ENCODE measurements around the gene PTEN.

The PTEN gene

DNA sequence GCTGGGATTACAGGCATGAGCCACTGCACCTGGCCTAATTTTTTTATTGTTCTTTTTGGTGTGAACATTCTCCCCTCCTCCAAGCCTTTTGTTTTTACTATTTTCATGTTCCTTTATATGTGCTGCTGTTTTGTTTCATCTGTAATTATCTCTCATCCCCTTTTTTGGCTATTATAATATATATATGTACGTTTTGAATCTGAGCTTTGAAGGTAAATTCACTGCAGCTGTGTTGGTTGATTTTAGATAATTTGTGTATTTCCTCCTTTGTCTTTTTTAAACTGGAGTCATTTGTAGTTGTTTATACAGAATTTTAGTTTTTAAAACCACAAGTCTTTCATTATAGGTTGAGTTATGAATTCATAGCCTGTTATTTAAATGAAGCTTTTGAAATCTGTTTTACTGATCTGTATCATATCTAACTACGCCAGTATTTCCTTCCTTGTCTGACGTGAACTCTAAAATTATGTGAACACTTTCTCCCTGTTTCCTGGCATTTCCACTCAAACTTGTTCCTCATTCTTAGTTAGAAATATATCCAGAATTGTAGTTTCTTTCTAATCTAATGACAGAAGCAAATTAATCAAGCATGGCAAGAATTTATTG lies 54.9 kb downstream of the PTEN start:
- no peak for DNase-seq (ENCODE audit: low read depth in 2 of 2)

DNA sequence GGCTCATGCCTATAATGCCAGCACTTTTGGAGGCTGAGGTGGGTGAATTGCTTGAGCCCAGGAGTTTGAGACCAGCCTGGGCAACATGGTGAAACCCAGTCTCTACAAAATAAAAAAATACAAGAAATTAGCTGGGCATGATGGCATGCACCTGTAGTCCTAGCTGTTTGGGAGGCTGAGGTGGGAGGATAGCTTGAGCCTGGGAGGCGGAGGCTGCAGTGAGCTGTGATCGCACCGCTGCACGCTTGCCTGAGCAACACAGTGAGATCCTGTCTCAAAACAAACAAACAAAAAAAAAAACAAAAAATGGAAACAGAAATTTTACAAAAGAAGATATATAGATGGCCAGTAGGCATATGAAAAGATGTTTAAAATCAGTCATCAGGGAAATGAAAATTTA lies 57.1 kb downstream of the PTEN start:
- DNase-seq (ENCODE audit: low read depth in 2 of 2) = no peak

- DNase-seq (ENCODE audit: low read depth in 2 of 2) = no peak
Observed at GRCh38 chr10:87921931-87922688, 58.7 kb downstream of the PTEN start.

DNA sequence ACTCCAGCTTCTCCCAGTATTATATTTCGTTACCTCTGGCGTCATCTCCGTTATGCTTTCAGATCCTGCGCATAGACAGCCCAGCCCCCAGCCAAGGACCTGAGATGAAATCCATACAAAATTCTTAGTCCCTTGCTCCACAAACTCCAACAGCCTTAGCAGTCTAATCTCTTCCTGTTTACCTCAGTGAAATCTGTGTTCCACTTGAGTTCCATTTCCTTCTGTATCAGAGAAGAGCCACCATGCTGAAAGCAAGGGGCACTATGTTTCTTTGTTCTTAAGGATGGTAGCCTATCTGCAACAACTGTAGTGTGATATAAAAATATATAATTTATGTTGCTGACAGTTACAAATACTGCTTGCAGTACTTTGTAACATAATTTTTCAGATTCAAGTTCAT lies 59.8 kb downstream of the PTEN start:
- no peak for DNase-seq (ENCODE audit: low read depth in 2 of 2)

- DNase-seq (ENCODE audit: low read depth in 2 of 2) = no peak
Observed at GRCh38 chr10:87925570-87925969, 62.1 kb downstream of the PTEN start.

DNA sequence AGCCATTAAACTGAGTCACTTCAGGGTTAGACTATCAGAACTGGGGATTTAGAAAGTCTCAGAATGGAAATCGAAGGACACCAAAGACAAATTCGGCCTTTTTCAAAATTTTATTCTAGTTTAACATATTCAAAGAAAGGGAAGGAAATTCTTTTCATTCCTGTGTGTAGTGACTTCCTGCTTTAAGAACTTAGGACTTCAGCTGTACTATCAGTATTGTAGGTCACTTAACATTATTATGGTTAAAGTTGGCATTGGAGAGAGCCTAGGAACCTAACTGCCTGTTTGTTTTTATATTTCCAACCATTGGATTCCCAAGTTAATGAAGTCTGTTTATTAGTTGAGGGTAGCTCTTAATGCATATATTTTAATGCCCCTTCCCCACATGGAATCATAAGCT lies 63.7 kb downstream of the PTEN start:
- no peak for DNase-seq (ENCODE audit: low read depth in 2 of 2)

DNA sequence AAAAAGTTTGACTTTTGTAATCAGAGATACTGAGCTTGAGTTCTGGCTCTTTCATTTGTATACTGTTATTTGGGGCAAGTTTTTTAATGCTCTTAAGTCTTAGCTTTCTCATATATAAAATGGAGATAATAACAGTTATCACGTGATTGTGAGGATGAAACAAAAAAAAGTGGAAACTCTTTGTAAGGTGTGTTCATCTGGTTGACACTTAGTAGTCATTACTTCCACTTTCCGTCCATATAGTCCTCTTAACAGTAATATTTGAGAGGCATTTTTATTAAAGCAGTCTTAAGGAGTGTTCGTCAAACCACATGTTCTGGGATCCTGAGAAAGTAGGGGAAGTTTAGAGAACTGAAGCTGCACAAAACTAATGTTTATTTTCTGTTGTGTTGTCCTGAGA lies 65.6 kb downstream of the PTEN start:
- no peak for DNase-seq (ENCODE audit: low read depth in 2 of 2)

GRCh38 chr10:87930141-87930540 lies 66.7 kb downstream of the PTEN start:
- DNase-seq (ENCODE audit: low read depth in 2 of 2) = no peak

GRCh38 chr10:87930934-87931835 lies 67.8 kb downstream of the PTEN start:
- DNase-seq (ENCODE audit: low read depth in 2 of 2) = no peak

DNA sequence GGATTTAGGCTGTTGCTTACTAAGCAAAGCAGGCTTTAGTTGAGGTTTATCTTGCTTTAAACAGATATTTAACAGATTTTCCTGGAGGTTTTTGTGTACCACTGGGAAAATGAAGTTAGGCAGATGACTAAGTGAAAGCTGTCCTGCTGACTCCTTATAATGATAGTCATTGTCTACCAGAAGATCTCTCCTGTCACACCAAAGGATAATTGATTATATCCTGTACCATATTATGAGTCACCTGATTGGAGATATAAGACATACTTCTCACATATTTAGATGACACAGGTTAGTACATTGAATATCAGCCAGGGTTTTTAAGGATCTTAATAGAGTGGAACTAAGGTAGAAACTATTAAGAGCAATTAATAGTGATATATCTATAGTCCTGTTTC lies 68.4 kb downstream of the PTEN start:
- DNase-seq (ENCODE audit: low read depth in 2 of 2) = no peak

DNA sequence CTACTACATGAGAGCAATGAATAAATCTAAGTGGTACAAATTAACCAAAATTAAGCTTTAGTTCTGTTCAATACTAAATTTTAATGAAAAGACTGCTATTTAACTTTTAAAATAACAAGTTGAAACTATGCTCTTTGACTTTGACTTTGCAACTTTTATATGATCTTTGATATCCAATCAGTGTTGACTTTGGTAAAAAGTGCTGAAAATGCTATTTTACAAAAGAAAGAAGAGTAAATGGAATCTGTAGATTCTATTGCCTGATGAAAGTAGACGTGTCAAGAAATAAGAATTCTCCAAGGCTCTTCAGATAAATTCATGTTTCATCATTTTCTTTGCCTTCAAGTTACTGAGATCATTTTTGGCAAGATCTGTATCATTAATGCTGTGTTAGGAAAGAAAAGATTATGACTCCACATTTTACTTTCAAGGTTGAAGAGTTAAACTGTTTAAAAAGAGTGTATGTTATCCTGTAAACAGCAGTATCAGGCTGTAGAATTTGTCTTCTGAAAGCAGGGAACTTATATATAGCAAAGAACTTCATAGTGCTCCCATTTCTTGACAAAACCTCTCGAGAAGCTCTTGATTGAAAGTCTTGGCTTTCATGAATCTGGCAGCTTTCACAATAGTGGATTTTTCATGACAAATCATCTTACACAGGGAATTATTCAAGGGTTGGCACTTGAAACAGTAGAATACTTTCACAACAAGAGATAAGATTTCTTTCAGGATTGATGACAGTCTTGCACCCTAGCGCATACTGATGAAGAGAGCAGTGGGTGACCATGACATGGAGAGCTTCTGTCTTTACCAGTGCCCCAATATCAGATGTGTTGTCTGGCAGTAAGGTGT lies 72.1 kb downstream of the PTEN start:
- no peak for DNase-seq (ENCODE audit: low read depth in 2 of 2)

DNA sequence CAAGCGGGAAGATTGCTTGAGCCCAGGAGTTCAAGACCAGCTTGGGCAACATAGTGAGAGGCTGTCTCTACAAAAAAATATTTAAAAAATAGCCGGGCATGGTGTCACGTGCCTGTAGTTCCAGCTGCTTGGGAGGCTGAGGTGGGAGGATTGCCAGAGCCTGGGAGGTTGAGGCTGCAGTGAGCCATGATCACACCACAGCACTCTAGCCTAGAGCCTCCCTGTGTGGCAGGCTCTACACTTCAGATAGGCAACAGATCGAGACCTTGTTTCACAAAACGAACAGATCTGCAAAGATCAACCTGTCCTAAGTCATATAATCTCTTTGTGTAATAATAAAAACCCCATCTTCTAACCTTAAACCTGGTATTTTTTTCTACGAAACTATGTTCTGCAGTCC lies 76.8 kb downstream of the PTEN start:
- DNase-seq (ENCODE audit: low read depth in 2 of 2) = no peak

- DNase-seq (ENCODE audit: low read depth in 2 of 2) = no peak
Observed at GRCh38 chr10:87942884-87943527, 79.6 kb downstream of the PTEN start.

DNA sequence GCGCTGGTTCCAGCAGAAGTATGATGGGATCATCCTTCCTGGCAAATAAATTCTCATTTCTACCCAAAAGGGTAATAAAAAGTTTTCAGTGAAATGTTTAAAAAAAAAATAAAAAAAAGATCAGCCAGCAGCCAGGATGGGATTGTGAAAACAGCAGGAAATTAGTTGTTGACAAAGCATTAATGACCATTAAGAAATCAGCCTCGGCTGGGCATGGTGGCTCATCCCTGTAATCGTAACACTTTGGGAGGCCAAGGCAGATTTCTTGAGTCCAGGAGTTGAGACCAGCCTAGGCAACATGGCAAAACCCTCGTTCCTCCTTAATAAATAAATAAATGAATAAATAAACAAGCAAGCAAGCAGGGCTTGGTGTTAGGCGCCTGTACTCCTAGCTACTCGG lies 82.6 kb downstream of the PTEN start:
- DNase-seq (ENCODE audit: low read depth in 2 of 2) = no peak

- no peak for DNase-seq (ENCODE audit: low read depth in 2 of 2)
Observed at GRCh38 chr10:87952612-87953011, 89.2 kb downstream of the PTEN start.

GRCh38 chr10:87956055-87956454 lies 92.6 kb downstream of the PTEN start:
- no peak for DNase-seq (ENCODE audit: low read depth in 2 of 2)

DNA sequence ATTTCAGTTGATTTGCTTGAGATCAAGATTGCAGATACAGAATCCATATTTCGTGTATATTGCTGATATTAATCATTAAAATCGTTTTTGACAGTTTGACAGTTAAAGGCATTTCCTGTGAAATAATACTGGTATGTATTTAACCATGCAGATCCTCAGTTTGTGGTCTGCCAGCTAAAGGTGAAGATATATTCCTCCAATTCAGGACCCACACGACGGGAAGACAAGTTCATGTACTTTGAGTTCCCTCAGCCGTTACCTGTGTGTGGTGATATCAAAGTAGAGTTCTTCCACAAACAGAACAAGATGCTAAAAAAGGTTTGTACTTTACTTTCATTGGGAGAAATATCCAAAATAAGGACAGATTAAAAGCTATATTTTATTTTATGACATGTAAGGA lies 94.3 kb downstream of the PTEN start:
- no peak for DNase-seq (ENCODE audit: low read depth in 2 of 2)

DNA sequence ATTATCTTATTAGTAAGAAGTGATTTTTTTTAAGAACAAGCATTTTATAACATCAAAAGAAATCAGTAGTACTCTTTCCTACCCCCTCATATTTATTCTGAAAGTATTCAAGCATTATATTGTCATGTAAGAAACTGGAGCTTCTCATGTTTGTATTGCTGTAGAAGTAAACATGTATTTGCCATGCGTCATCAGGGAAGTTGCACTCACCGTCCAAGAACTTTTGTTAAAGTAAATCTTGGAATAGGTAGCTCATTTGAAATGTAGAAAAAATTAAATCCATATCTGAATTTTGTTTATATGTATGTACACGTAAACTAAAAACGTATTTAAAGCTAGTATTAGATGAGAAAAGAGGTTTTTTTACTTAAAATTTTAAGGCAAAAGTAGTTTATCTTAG lies 96.8 kb downstream of the PTEN start:
- no peak for DNase-seq (ENCODE audit: low read depth in 2 of 2)

DNA sequence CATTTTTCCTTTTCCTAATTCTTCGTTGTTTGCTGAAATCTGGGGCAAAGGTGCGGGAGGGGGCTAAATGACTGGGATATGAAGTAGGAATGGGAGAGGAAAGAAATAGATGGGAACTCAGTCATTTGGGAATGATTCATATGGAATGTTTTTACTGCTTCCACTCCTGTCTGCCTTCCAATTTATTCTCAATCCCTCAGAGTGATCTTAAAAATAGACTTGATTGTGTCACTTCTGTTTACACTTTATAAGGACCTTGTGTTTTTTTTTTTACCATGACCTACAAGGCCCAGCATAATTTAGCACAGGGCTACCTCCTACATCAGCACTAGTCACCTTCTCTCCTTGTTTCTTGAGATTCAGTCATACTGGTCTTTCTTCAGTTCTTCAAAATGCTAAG lies 97.9 kb downstream of the PTEN start:
- no peak for DNase-seq (ENCODE audit: low read depth in 2 of 2)

- DNase-seq (ENCODE audit: low read depth in 2 of 2) = no peak
Observed at GRCh38 chr10:87966459-87966858, 103.0 kb downstream of the PTEN start.

DNA sequence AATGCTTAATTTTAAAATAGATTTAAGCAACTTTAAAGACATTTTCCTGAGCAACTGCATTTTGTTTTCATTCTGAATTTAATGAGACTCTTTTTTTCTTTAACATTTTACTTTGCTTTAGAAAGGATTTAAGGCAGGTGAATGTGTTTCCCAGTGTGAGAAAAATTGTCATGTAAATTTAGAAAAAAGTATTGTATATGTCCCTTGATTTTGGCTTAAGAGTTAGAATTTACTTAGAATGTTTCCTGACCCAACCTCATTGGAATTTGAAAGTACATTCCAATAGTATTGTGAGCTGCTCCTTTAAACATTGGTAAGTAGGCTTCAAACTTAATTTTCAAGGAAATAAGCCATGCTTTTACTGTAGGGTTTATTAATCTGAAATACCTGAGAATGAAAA lies 110.2 kb downstream of the PTEN start:
- no peak for DNase-seq (ENCODE audit: low read depth in 2 of 2)
